GM12891 (cell line): Measurements from ENCODE around the gene NAALADL1.
A peak's percentile ranks its signal among the peaks of the same experiment; 100 is the strongest.

Experiments
- DNase-seq: peaks from one replicate; pipeline ENCODE4 v3.0.0; 2011; ENCODE audit warnings: low spot score; ENCODE audit not compliant: insufficient read length
- FAIRE-seq: peaks from 2 replicates; lab custom pipeline; 2011; peaks lifted over from hg19 to GRCh38; lab: Jason Lieb, UNC
- PAX5 ChIP-seq: IDR thresholded peaks from 2 replicates; pipeline ENCODE4 v1.6.1; 2011; ENCODE audit warnings: low read length, moderate library complexity, mild to moderate bottlenecking; ENCODE audit not compliant: insufficient read depth, severe bottlenecking
- POLR2A ChIP-seq: IDR thresholded peaks from 2 replicates; pipeline ENCODE4 v1.6.1; 2011; ENCODE audit warnings: low read depth, low read length, control low read depth
- POLR2AphosphoS5 ChIP-seq: IDR thresholded peaks from 2 replicates; pipeline ENCODE4 v1.6.1; 2011; ENCODE audit warnings: low read depth, low read length, control low read depth
- POU2F2 ChIP-seq: IDR thresholded peaks from 2 replicates; pipeline ENCODE4 v1.6.1; 2011; ENCODE audit warnings: low read depth, mild to moderate bottlenecking, control low read depth, low read length, moderate library complexity
- SPI1 ChIP-seq: IDR thresholded peaks from 2 replicates; pipeline ENCODE4 v1.6.1; 2011; ENCODE audit warnings: low read depth, low read length, control low read depth
- TAF1 ChIP-seq: IDR thresholded peaks from 2 replicates; pipeline ENCODE4 v1.6.1; 2011; ENCODE audit warnings: low read depth, low read length, control low read depth

The NAALADL1 gene

DNA sequence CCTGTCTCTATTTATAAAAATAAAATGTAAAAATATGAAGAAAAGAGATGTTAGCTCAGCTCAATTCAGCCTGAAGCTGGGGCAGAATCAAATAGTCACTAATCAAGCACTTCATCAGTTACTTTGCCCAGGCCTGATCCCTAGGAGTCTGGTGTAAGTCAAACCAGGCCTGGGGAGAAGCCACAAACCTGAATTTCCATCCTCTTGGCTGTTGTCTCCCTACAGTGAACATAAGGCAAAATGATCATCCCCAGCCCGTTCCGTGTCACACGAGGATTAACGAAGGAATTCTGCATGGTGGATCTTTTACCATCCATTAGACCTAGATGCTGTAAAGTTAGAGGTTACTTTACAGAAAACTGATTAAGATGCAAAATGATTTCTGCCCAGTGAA is 6.5 kb upstream of the NAALADL1 start:
- DNase-seq: no peak
- TF ChIP-seq POLR2AphosphoS5 (no peak), POU2F2 (no peak), SPI1 (no peak), TAF1 (no peak), POLR2A (no peak), PAX5 (no peak)
- FAIRE-seq: no peak

GRCh38 chr11:65063532-65063931 is 5.2 kb upstream of the NAALADL1 start:
- DNase-seq (no peak), FAIRE-seq (no peak)
- TF ChIP-seq POU2F2: no peak
- no peak for TF ChIP-seq TAF1
- TF ChIP-seq PAX5: no peak
- no peak for TF ChIP-seq SPI1
- no peak for TF ChIP-seq POLR2AphosphoS5
- no peak for TF ChIP-seq POLR2A

- DNase-seq: no peak
Measured at GRCh38 chr11:65060913-65061408, 2.6 kb upstream of the NAALADL1 start.

DNA sequence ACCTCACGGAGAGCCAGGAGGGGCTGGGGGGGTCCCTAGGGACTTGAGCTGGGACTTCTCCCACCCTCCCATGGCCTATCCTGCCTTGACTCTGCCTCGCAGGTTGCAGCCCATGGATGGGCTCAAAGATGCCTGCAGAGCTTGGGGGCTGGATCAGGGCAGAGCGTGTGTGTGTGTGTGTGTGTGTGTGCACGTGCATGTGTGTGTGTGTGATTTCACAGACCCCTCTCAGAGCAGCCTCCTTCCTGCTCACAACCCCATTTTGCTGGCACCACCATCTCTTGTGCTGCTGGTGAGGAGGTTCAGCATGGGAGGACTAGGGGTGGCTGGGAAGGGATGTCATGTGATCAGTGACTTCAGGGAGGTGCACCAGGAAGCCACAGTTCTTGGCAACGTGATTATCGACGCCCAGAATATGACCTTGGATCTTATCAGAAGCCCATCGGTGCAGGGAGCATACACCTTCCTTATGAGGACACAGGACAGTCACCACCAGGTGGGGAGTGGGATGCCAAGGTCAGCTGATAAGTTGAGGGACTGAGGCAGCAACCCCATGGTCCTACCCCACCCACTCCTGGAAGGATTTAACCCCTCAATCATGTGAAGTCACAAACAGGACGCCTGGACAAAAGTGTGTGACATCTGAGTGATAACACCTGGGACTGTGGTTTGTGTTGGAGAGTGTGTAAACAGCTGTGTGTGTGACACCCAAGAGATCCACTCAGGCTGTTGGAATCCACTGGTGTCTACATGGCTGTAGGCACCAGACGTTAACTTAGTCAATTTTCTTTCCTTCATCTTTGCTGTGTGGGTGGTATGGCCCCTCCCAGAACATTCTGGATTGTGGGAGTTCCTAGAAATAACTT is 1.8 kb upstream of the NAALADL1 start:
- TF ChIP-seq POLR2AphosphoS5: no peak
- TF ChIP-seq POU2F2: no peak
- TF ChIP-seq PAX5: no peak
- TF ChIP-seq SPI1: no peak
- no peak for TF ChIP-seq POLR2A
- no peak for TF ChIP-seq TAF1
- DNase-seq (no peak), FAIRE-seq (no peak)

More at GRCh38 chr11:65060913-65061408, 2.6 kb upstream of the NAALADL1 start:
- no peak for FAIRE-seq
- TF ChIP-seq PAX5 (no peak), POLR2A (no peak), SPI1 (no peak), POLR2AphosphoS5 (no peak), POU2F2 (no peak), TAF1 (no peak)

GRCh38 chr11:65059523-65059922 is 1.2 kb upstream of the NAALADL1 start:
- TF ChIP-seq POLR2AphosphoS5: no peak
- no peak for TF ChIP-seq POU2F2
- no peak for TF ChIP-seq PAX5
- no peak for TF ChIP-seq SPI1
- no peak for TF ChIP-seq POLR2A
- TF ChIP-seq TAF1: no peak
- no peak for DNase-seq
- FAIRE-seq: no peak

DNA sequence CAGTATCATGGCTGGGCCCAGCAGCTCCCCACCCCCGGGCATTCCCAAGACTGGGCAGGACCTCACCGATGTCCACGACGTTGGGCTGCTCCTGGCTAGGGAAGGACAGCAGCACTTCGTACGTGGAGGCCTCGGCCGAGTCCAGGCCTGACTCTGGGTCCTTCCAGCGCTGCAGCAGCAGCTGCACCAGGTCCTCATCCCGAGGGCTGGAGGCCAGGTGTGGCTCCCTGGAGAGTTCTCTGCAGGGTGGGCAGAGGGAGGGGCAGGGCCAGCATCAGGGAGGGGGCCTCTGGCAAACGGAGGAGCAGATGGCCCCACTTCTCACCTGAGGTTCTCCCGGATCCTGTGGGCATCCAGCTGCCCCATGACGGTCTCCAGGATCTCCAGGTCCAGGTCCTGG is 341 bp downstream of the NAALADL1 start:
- FAIRE-seq: no peak
- no peak for DNase-seq

DNA sequence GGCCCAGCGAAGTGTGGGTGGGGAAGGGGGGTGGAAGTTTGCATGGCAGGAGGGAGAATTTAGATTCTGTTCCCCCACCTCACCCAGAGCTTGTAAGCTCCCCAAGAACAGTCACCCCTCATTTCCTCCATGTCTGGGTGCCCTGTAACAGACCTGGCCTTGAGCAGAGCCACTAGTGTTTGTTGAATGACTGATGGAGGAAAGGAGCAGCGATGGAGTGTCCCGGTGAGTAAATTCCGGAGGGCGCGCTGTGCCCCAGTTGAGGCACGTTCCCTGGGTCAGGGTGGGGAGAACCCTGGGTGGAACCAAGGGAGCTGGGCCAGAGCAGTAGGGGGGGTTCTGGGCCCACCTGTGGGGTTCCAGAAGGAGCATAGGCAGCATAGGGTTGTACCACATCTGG is 827 bp downstream of the NAALADL1 start:
- TF ChIP-seq POLR2A: no peak
- no peak for FAIRE-seq
- DNase-seq: no peak

More for the DNA sequence above, 341 bp downstream of the NAALADL1 start:
- TF ChIP-seq POLR2AphosphoS5 (no peak), SPI1 (no peak), POU2F2 (no peak), PAX5 (no peak), POLR2A (no peak), TAF1 (no peak)

GRCh38 chr11:65056999-65057398 is 1.4 kb downstream of the NAALADL1 start:
- FAIRE-seq (no peak), DNase-seq (no peak)
- TF ChIP-seq TAF1 (no peak), SPI1 (no peak), POLR2AphosphoS5 (no peak), POLR2A (no peak), POU2F2 (no peak), PAX5 (no peak)

DNA sequence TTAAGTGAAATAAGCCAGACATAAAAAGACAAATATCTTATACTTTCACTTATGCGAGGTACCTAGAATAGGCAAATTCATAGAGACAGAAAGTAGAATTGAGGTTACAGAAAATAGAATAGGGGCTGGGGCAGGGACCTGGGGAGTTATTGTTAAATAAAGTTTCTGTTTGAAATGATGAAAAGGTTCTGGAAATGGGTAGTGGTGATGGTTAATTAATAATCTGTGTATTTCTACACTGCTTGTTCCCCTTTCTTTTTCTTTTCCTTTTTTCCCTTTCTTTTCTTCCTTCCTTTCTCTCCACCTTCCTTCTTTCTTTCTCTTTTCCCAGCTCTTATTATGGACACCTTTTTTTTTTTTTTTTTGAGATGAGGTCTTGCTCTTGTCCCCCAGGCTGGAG is 2.8 kb downstream of the NAALADL1 start:
- DNase-seq: no peak
- FAIRE-seq: no peak
- TF ChIP-seq SPI1 (no peak), POLR2A (no peak), POU2F2 (no peak), TAF1 (no peak), POLR2AphosphoS5 (no peak)

DNA sequence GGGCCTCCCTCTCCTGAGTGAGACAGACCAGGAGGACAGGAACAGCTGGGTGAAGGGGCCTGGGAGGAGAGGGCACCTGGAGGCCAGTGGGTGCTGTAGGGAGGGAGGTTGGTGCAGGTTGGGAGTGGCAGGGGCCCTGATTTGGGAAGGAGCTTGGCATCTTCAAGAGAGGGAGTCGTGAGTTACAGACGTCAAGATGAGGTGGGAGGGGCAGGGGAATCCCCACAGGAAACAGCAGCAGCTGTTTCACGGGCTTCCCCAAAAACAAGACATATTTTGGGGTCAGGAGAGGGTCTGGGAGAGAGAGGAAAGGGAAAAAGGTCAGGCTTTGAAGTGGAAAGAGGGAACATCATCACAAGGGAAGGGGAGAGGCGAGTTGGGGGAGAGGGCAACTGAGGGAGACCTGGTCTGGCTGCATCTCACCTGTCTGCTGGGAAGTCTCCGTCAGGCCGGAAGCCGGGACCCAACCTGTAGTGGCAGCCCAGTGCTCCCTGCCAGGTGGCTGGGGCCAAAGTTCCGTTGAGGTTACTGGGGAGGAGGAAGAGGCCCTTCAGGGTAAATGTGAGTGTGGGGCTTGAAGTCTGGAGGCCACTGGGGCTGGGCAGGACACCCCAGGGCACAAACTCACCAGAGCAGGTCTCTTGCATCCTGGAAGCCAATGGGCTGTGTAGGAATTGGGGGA is 4.4 kb downstream of the NAALADL1 start:
- TF ChIP-seq POU2F2: no peak
- TF ChIP-seq PAX5: no peak
- TF ChIP-seq POLR2A: no peak
- TF ChIP-seq SPI1: no peak
- DNase-seq (no peak), FAIRE-seq (peak; percentile 43)

DNA sequence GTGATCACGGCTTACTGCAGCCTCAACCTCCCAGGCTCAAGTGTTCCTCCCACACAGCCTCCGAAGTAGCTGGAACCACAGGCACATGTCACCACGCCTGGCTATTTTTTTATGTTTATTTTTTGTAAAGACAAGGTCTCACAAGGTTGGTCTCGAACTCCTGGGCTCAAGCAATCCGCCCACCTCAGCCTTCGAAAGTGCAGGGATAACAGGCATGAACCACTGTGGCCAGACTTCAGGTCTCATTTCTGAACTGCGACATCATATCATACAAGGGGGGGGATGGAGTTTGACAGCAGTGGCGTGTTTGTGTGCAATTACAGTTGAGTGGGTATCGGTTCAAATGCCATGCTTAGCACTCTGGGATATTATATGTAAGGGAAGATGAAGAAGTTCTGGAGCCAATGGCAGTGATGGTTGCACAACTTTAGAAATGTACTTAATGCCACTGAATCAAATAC is 6.9 kb downstream of the NAALADL1 start:
- no peak for DNase-seq
- TF ChIP-seq TAF1 (no peak), SPI1 (no peak), PAX5 (no peak), POLR2A (no peak), POLR2AphosphoS5 (no peak)
- FAIRE-seq: no peak
